Central memory CD8-positive, alpha-beta T cell (primary cell): ENCODE results near the gene JPH2.
"Not testable (repeated sequence)": the region's sequence is repeated elsewhere in the genome, so short reads cannot be mapped to it uniquely, and the experiment has no call there.

Experiments
- ATAC-seq: fragments of 150-1000 bp; cut with Tn5 transposase; replicated peaks from 2 replicates; pipeline ENCODE4 v1.10.0; 2022; ENCODE audit warnings: mild to moderate bottlenecking, moderate FRiP score, moderate number of reproducible peaks; ENCODE audit not compliant: poor library complexity, severe bottlenecking; ENCODE audit errors: extremely low read depth
- DNase-seq, 2 donors: peaks; one replicate each; pipeline ENCODE4 v3.0.0; 2021; ENCODE audit warnings: low spot score in 2 of 2
- H3K27ac Mint-ChIP-seq: one replicate; pipeline ENCODE4 v1.8.0; 2022; ENCODE audit warnings: low read depth, mild to moderate bottlenecking, moderate library complexity, mixed read lengths
- H3K27me3 Mint-ChIP-seq: one replicate; pipeline ENCODE4 v1.8.0; 2022; ENCODE audit warnings: mixed read lengths
- H3K36me3 Mint-ChIP-seq: one replicate; pipeline ENCODE4 v1.8.0; 2022; ENCODE audit warnings: mild to moderate bottlenecking, moderate library complexity, mixed read lengths; ENCODE audit not compliant: insufficient read depth
- H3K4me1 Mint-ChIP-seq: one replicate; pipeline ENCODE4 v1.8.0; 2022; ENCODE audit warnings: mixed read lengths
- H3K4me3 Mint-ChIP-seq: one replicate; pipeline ENCODE4 v1.8.0; 2022; ENCODE audit warnings: mild to moderate bottlenecking, moderate library complexity, mixed read lengths
- H3K9me3 Mint-ChIP-seq: one replicate; pipeline ENCODE4 v1.8.0; 2022; ENCODE audit warnings: mixed read lengths

JPH2 gene

DNA sequence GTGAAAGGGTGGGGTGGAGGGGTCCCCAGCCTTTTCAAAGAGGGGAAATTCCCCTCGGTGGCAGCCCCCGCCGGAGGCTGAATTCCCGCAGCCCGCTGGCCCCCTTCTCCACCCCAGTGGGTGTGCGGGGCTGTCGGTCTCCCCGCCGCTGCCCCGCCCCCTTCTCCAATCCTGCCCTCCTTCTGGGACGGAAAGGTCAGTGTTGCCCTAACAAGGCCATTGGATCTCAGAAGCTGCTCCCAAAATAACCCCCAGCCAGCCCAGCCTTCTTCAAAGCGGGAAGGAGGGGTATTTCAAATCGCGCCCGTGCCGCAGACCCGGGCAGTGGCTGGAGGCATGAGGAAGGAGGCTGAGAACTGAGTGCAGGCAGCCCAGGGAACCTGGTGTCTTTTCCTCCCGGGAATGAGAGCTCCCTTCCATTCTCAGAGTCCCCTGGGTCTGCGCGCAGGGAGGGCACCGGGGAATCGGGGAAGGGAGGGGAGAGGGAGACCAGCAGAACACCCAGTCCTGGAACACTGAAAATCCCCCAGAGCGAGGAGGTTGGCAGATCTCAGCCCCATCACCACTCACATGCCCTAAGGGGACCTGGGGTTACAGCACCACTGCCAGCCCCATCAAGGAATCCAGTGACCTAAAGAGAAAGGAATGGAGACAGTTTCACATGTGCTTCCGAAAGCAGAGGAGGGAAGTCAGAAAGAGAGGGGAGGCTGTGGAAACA is at the start of gene JPH2:
Gene JPH2 (minus strand): TSS at position 135 of the 718 bp plus-strand sequence. CDS start 483 bp downstream, outside the sequence.
- H3K27me3 Mint-ChIP-seq: peaks cover 75% of the 10 kb centered on the region

DNA sequence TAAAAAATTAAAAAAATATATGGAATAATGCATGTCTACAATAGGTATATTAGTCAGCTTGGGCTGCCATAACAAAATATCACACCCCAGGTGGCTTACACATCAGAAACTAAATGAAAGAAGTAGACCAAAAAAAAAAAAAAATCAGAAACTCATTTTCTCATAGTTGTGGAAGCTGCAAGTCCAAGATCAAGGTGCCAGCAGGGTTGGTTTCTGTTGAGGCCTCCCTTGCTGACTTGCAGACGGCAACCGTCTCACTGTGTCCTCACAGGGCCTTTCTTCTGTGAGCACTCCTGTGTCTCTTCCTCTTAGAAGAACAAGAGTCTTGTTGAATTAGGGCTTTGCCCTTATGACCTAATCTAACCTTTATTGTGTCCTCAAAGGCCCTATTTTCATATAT is 48.7 kb upstream of the JPH2 start:
- DNase-seq (no peak), ATAC-seq (no peak)
- Mint-ChIP-seq H3K27me3 (peaks cover 11% of the 10 kb centered on the region), H3K9me3 (no peaks in the 10 kb centered on the region), H3K36me3 (no peaks in the 10 kb centered on the region), H3K27ac (no peak overlapping the region), H3K4me3 (no peak overlapping the region), H3K4me1 (peaks cover 6% of the 10 kb centered on the region)

More for the DNA sequence above, at the start of gene JPH2:
- Mint-ChIP-seq H3K27ac (no peak within 1 kb of the TSS), H3K36me3 (peaks cover 1% of the 10 kb centered on the region), H3K9me3 (no peaks in the 10 kb centered on the region), H3K4me1 (no peaks in the 10 kb centered on the region), H3K4me3 (peak within 1 kb of the TSS; percentile 33)
- ATAC-seq (no peak), DNase-seq (no peak)

DNA sequence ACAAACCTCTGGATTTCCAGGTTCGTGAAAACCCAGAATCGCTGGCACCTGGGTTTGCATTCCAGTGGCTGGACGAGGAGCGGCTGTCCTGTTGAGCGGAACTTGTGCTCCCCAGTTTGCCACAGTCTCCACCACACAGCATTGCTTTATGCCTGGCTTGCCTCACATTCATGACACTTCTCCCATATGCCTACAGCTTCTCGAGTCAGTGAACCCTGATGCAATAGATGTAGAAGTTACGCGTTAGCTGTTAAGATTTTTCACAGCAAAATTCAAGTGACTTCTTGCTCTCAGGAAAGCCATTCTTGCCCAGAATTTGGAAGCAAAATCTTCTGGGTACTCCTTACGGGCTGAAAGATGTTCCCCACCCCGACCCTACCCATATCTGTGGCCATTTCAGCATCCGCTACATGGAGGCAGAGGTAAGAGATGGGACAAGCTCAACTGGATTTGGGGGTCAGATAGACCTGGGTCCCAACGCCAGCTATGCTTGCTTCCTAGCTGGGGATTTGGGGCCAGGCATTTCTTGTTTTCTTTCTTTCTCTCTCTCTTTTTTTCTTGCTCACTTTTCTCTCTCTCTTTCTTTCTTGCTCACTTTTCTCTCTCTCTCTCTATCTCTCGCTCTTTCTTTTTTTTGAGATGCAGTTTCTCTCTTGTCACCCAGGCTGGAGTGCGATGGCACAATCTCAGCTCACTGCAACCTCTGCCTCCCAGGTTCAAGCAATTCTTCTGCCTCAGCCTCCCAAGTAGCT is 47.8 kb upstream of the JPH2 start:
- ATAC-seq (no peak), DNase-seq (no peak)
- H3K36me3 Mint-ChIP-seq: no peaks in the 10 kb centered on the region
- no peak overlapping the region for H3K27ac Mint-ChIP-seq
- no peak overlapping the region for H3K4me3 Mint-ChIP-seq
- H3K27me3 Mint-ChIP-seq: peaks cover 2% of the 10 kb centered on the region
- H3K9me3 Mint-ChIP-seq: no peaks in the 10 kb centered on the region
- peaks cover 6% of the 10 kb centered on the region for H3K4me1 Mint-ChIP-seq

- Mint-ChIP-seq H3K4me3 (no peak overlapping the region), H3K36me3 (no peaks in the 10 kb centered on the region), H3K4me1 (peaks cover 6% of the 10 kb centered on the region), H3K27ac (no peak overlapping the region), H3K9me3 (no peaks in the 10 kb centered on the region), H3K27me3 (no peaks in the 10 kb centered on the region)
- DNase-seq (no peak), ATAC-seq (no peak)
Observed at GRCh38 chr20:44233436-44234016, 46.5 kb upstream of the JPH2 start.

GRCh38 chr20:44232469-44232856 is 45.5 kb upstream of the JPH2 start:
- H3K27ac Mint-ChIP-seq, ATAC-seq, H3K36me3 Mint-ChIP-seq, H3K27me3 Mint-ChIP-seq, H3K4me3 Mint-ChIP-seq, H3K9me3 Mint-ChIP-seq, DNase-seq, H3K4me1 Mint-ChIP-seq: not testable (repeated sequence)

DNA sequence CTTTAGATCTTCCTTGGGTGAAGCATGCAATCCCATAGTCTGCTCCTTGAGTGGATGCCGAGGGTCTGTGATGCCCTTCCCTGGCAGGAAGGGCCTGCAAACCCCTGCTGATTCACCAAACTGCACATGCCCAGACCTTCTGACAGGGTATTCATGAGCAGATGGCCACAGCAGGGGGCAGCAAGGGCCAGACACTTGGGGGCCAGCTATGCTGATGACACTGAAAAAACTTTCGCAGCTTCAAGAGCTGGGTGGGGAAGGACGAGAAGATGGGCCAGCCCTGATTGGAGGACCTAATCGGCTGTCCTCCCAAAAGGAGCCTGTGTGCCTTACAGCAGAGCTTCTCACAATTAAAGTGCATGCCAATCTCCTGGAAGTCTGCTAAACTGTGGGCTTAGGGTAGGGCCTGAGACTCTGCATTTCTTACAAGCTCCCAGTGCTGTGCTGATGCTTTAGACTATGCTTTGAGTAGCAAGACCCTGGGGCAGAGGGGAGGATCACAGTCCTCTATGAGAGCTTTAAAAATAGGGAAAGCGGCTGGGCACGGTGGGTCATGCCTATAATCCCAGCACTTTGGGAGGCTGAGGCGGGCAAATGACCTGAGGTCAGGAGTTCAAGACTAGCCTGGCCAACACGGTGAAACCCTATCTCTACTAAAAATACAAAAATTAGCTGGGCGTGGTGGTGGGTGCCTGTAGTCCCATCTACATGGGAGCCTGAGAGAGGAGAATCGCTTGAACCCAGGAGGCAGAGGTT is 44.9 kb upstream of the JPH2 start:
- peaks cover 6% of the 10 kb centered on the region for H3K4me1 Mint-ChIP-seq
- H3K27me3 Mint-ChIP-seq: no peaks in the 10 kb centered on the region
- H3K9me3 Mint-ChIP-seq: no peaks in the 10 kb centered on the region
- ATAC-seq: no peak
- no peak for DNase-seq
- H3K4me3 Mint-ChIP-seq: no peak overlapping the region
- H3K27ac Mint-ChIP-seq: no peak overlapping the region
- H3K36me3 Mint-ChIP-seq: no peaks in the 10 kb centered on the region

- Mint-ChIP-seq H3K27ac (no peak overlapping the region), H3K4me1 (peaks cover 6% of the 10 kb centered on the region), H3K9me3 (no peaks in the 10 kb centered on the region)
Observed at GRCh38 chr20:44231193-44231592, 44.2 kb upstream of the JPH2 start.

GRCh38 chr20:44228465-44229258 is 41.7 kb upstream of the JPH2 start:
- Mint-ChIP-seq H3K4me3 (no peak overlapping the region), H3K9me3 (no peaks in the 10 kb centered on the region), H3K27me3 (no peaks in the 10 kb centered on the region), H3K36me3 (no peaks in the 10 kb centered on the region), H3K4me1 (peaks cover 6% of the 10 kb centered on the region), H3K27ac (no peak overlapping the region)
- no peak for ATAC-seq
- DNase-seq: no peak

More at GRCh38 chr20:44231193-44231592, 44.2 kb upstream of the JPH2 start:
- Mint-ChIP-seq H3K36me3 (no peaks in the 10 kb centered on the region), H3K27me3 (no peaks in the 10 kb centered on the region), H3K4me3 (no peak overlapping the region)
- no peak for DNase-seq
- no peak for ATAC-seq

DNA sequence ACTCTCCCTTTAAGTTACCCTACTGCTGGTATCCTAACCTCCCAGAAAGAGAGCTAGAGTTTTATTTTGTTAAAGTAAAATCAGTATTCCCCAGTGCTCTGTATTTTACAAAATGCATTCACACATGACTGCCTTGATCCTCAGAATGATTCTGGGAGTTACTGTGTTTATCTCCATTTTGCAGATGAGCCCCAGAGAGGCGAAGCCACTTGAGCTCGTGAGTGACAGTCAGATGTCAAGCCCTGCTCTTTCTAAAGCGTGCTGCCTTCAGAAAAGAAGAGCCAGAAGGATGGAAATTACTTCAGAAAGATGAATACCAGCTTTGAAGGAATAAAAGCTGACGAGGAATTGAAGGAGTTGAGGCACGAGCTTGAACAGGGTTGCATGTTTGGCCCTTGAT is 37.6 kb upstream of the JPH2 start:
- H3K9me3 Mint-ChIP-seq: no peaks in the 10 kb centered on the region

GRCh38 chr20:44223721-44224120 is 36.7 kb upstream of the JPH2 start:
- no peaks in the 10 kb centered on the region for H3K27me3 Mint-ChIP-seq
- no peak for DNase-seq
- ATAC-seq: no peak
- no peak overlapping the region for H3K27ac Mint-ChIP-seq
- H3K4me1 Mint-ChIP-seq: peaks cover 19% of the 10 kb centered on the region
- H3K4me3 Mint-ChIP-seq: no peak overlapping the region
- no peaks in the 10 kb centered on the region for H3K9me3 Mint-ChIP-seq
- H3K36me3 Mint-ChIP-seq: peaks cover 3% of the 10 kb centered on the region

More for the DNA sequence above, 37.6 kb upstream of the JPH2 start:
- peaks cover 10% of the 10 kb centered on the region for H3K4me1 Mint-ChIP-seq
- ATAC-seq: no peak
- DNase-seq: no peak
- H3K4me3 Mint-ChIP-seq: no peak overlapping the region
- H3K27me3 Mint-ChIP-seq: no peaks in the 10 kb centered on the region
- no peak overlapping the region for H3K27ac Mint-ChIP-seq
- H3K36me3 Mint-ChIP-seq: peaks cover 3% of the 10 kb centered on the region

DNA sequence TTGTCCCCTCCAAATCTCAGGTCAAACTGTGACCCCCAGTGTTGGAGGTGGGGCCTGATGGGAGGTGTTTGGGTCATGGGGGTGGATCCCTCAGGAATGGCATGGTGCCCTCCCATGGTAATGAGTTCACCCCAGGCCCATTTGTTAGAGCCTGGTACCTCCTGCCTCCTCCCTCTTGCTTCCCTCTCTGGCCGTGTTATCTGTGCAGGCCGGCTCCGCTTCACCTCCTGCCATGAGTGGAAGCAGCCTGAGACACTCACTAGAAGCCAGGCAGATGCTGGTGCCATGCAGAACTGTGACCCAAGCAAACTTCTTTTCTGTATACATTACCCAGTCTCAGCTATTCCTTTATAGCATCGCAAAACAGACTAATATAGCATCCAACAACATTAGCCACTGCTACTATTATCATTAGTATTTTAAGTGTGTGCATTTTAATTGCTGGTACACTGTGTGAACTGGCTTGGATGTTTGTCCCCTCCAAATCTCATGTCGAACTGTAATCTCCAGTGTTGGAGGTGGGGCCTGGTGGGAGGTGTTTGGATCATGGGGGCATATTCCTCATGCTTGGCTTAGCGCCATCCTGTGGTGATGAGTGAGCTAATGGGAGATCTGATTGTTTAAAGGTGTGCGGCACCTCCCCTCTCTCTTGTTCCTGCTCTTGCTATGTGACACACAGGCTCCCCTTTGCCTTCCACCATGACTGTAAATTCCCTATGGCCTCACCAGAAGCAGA is 35.8 kb upstream of the JPH2 start:
- H3K4me1 Mint-ChIP-seq: peaks cover 26% of the 10 kb centered on the region
- no peak for ATAC-seq
- no peak overlapping the region for H3K27ac Mint-ChIP-seq
- H3K36me3 Mint-ChIP-seq: peaks cover 3% of the 10 kb centered on the region
- no peak for DNase-seq
- H3K27me3 Mint-ChIP-seq: no peaks in the 10 kb centered on the region
- no peak overlapping the region for H3K4me3 Mint-ChIP-seq
- H3K9me3 Mint-ChIP-seq: no peaks in the 10 kb centered on the region
